ENCODE results near the gene PRR16.

Gene PRR16

DNA sequence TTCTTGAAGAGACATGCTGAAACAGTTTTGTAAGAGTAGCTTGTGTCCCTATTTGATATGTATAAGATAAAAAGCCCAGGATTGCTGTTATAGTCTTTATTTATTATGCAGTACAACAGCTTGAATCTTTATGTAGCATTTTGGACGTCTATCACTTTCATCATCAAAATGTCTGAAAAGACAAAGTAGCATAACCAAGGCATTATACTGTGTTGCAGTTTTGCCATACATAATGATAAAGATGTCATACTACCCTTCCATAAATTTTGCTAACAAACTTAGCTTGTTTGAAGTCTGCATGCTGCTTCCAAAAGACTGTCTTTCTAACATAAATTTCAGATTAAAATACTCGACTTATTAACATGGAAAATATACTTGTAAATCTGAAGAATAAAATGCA is 127.8 kb downstream of the PRR16 start:
- no peak for DNase-seq

DNA sequence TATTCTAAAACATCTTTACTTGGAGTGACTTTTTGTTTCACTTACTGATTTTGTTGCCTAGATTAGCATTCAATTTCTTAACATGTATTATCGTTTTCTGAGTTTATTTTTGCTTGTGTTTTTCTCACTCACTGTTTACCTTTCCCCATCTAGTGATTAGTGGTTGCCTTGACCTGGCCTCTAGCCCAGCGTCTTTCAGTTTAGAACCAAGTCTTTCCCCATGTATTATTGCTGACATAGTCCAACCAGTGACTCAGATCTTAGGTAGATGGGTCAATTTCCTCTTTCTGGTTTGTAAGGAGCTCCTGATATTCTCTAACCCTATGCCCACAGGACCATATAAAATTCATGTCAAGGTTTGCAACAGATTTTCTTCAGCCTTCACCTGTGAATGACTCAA is 135.5 kb downstream of the PRR16 start:
- no peak for DNase-seq

DNA sequence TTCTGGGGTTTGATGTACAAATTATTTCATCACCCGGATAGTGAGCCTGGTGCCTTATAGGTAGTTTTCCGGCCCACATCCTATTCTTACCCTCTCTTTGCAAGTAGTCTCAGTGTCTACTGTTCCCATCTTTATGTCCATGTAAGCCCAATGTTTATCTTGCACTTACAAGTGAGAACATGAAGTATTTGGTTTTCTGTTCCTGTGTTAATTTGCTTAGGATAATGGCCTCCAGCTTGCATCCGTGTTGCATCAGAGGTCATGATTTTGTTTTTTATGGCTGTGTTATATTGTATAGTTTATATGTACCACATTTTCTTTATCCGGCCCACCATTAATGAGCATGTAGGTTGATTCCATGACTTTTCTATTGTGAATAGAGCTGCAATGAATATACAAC is 136.5 kb downstream of the PRR16 start:
- DNase-seq = no peak

DNA sequence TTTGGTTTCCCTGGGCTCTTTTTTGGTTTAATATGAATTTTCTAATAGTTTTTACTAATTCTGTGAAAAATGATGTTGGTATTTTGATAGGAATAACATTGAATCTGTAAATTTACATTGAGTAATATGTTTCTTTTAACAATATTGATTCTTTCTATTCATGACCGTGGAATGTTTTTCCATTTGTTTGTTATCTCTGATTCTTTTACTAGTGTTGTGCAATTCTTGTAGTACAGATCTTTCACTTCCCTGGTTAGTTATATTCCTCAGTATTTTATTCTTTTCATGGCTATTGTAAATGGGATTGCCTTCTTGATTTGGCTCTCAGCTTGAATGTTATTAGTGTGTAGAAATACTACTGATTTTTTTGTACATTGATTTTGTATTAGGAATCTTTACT is 137.9 kb downstream of the PRR16 start:
- DNase-seq = no peak

DNA sequence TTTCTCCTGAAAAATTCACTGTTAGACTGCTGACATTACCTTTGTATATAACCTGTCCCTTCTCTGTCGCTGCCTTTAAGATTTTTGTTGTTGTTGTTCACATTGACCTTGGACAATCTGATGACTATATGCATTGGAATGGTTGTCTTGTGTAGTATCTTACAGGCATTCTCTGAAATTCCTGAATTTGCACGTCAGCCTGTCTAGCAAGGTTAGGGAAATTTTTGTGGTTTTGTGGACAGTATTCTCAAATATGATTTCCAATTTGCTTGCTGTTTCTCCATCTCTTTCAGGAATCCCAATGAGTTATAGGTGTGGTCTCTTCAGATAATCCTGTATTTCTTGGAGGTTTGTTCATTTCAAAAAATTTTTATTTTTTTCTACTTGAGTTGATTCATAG is 140.8 kb downstream of the PRR16 start:
- no peak for DNase-seq

DNA sequence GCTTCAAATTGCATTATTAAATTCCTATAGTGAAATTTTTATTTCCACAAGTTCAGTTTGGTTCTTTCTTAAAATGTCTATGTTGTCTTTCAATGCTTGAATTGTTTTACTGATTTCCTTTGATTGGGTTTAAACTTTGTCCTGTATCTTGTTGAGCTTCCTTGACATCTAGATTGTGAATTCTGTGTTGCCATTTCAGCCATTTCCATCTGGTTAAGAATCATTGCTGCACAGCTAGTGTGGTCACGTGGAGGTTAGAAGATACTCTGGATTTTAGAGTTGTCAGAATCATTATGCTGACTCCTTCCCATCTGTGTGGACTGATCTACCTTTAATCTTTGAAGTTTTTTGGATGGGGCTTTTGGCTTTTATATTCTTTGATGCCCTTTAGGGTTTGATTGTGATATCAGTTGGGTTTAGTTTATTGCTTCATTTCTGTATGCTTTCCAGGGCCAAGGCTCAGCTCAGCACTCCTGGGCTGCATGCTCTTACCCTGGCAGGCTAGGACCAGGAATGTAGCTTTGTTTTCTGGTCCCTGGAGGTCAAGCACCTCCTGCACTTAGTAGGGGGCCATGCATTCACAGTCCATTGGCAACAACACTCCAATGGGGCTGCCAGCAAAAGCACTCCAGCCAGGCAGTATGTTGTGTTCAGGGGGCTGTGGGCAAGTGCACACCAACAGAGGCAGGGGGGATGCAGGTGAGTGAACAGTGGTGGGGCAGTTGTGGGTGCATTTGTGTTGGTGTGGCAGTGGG is 141.4 kb downstream of the PRR16 start:
- no peak for DNase-seq

DNA sequence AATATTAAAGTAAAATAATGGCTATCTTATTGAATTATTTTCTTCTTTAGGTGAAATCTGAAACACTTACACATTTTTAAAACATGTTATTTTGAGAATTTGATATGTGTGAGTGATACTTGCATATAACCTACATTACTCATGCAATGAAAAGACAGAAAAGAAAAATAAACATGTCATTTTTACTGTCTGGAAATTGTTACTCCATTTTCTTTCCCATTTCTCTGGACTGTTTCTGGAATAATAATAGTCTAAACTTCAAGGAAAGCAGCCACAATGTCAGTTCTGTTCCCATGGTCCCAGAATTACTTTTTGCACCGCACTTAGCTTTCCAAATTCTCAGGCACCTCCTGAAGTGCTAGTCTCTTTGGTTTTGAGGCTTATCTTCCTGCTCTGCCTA is 145.5 kb downstream of the PRR16 start:
- no peak for DNase-seq

DNA sequence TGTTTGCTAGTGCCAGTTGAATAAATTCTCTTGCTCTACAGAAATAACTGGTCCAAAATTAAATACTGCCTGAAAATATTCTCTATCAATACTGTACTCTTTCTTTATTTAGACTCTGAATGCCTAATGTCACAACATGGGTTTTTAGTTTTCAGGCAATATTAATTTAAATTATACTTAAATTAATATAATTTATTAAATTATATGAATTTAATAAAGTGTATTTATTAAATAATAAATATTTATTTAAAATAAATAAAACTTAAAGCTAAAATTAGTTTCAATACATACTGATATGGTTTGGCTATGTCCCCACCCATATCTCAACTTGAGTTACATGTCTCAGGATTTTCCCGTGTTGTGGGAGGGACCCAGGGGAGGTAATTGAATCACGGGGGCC is 146.0 kb downstream of the PRR16 start:
- no peak for DNase-seq

DNA sequence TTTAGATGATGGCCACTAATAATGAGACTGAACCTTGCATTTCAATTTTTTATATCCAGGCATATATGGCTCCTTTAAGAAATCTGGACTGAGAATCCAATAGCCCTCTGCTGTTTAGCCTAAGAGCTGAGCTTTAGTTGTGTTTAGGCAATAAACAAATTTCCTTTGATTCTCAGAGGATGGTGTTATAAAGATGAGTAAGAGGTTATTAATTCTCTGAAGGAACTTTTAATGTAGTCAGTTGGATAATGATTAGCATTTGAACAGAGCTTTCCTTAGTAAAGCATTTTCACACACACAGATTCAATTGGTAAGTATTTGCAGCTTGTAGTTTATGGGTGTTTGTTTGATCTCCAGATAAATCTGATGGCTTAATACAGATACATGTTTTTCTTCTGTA is 149.6 kb downstream of the PRR16 start:
- no peak for DNase-seq

DNA sequence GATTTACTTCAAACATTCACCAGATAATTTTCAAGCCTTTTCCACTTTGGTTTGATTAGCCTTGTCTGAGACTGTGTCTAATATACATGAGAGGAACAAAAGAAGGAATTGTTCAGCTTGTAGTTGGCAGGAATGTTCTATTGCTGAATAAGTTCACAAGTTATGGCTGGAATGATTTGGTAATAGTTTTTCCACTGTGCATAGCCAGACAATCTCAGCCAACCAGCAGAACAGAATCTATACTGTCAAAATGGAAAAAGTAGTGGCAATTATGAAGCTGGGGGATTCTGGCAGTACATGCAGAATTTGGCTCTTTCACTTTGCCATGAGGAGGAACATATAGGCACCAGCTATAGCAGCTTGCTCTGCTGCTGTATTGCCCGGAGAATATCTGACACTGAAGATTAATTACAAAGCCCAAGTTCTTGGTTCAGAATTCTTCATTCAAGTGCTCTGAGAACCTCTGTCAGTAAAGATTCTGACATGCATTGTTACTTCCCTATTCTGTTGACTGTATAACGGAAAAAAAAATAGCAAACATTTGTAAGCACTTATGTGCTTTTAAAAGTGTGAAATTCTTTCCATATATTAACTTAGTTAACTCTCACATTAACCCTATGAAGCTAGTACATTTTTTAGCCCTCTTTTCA is 150.6 kb downstream of the PRR16 start:
- no peak for DNase-seq

DNA sequence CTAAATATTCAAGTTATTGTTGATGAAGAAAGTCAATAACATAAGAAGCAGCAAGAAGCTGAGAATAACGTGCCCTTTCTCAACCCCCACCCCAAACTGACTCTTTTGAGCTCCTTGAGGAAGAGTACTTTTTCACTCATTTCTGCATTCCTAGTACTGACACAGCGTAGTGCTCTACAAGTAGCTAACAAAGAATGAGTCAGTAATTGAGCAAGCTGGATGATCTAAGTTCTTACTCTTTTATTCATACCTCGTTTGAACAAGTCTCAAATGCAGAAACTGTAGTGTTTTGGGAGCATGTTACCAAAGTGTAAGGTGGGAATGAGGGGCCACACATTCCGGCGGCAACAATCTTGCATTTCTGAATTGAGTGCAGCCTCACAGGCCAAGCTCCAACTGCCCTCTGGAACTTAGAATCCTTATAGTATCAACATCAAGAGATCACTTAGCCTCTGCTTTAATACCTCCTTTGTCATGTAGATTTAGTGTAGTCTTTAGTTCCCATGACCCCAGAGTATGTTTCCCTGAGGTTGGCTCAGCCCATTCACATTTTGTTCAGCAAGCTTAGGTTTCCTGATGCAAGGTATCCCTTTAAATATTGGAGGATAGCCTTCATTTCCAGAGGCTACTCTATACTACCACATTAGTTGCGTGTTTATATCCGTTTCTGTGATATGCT is 152.0 kb downstream of the PRR16 start:
- DNase-seq = no peak

DNA sequence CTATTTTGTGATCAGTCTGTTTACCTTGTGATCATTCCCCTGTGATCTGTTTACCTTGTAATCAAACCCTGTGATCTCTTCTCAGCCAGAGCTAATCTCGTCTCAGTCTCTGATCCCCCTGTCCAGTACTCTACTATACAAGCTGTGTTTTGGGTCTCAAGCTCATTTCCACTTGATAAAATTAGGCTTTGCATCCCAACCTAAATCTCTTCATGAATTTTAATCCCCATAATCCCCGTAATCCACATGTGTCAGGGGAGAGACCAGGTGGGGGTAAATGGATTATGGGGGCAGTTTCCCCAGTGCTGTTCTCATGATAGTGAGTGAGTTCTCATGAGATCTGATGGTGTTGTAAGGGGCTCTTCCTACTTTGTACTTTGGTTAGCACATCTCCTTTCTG is 157.2 kb downstream of the PRR16 start:
- no peak for DNase-seq

DNA sequence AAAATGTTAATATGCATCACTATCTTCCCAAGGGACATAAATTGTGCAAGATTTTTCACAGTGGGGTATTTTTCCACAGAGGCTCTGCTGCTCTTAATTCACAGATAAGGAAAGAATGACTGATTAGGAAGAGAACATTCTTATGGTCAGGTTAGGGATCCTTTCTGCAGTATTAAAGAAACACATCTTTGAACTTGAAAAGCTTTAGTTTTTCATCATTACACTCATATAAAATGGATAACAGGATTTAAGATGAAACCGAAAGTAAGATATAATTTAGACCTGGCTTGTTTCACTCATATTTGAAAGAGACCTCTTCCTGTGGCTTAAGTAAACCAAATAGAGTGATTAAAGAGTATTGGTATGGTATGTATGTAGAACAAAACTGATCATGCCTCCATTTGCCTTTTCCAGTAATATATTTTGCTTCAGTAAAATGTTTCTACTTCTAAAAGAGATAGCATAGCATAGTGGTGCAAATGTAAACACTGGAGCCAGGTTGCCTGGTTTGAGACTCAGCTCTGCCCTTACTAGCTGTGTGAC is 160.0 kb downstream of the PRR16 start:
- no peak for DNase-seq

DNA sequence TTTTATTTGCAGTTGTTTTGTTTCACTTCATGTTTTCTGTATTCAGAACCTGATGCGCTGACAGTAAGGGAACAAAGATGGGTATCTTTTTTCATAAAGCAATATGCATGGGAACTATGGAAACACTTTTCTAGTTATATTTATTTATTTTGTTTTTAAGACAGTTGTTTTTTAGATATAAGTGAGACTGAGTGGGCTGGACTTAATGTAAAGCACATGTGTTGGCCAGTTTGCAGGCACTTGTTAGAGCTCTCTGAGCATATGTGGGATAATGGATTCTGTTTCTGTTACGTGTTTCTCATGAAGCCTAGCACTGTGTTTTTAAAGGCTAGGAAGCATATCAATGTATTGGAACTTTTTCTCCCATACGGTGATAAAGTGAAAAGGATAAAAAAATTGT is 164.1 kb downstream of the PRR16 start:
- no peak for DNase-seq

DNA sequence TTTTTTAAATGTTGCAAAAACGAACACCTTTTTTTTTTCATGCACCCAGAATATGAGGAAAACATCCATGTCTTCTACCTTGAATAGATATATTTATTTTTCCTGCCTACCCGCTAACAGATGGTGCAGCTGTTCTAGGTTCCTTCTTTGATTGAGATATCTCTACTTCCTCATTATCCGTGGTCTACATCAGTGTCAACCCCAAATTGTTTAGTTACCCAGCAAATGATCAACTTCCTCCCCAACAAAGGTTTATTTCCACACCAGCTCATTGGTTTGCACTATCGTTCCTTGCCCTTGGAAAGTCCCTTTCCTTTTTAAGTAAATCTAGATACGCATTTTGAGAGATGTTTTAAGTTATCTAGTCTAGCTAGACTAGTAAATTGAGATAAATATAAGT is 166.4 kb downstream of the PRR16 start:
- no peak for DNase-seq

DNA sequence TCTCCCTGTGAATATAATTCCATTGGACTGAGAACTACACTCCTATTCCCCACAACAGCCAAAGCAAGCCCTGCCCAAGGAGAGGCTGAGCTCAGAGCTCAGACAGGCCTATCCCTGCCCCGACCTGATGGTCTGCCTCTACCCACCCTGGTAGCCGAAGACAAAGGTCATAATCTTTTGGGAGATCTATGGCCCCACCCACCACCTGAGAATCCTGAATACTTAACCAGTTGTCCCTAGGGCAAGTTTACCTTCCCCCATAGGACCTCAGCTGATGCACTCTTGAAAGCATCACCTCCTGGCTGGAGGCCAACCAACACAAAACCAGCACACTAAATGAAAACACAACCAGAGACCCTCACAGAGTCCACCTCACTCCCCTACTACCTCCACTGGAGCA is 167.5 kb downstream of the PRR16 start:
- no peak for DNase-seq

DNA sequence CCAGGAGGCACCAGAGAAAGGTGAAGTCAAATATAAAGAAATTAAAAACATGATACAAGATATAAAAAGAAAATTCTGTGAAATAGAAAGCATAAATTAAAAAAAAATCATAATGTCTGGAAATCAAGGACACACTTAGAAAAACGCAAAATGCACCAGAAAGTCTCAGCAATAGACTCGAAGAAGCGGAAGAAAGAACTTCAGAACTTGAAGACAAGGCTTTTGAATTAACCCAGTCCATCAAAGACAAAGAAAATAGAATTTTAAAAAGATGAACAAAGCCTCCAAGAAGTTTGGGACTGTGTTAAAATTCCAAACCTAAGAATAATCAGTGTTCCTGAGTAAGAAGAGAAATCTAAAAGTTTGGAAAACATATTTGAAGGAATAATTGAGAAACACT is 168.3 kb downstream of the PRR16 start:
- no peak for DNase-seq

DNA sequence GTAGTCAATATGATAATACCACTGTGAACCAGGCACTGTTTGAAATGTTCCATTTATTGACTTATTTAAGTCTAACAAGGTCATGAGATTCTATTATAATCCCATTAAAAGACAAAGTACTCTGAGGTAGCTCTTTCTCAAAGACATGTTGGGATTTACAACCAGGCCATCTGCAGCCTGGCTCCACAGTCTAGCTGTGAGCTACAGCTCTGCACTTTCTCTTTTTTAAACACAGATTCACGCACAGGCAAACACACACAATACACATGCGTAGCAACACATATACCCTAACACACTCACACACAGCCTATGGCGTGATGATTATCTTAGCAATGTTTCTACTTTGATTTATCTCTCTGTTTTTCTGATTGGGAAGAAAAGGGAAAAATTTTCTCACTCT is 174.3 kb downstream of the PRR16 start:
- no peak for DNase-seq

DNA sequence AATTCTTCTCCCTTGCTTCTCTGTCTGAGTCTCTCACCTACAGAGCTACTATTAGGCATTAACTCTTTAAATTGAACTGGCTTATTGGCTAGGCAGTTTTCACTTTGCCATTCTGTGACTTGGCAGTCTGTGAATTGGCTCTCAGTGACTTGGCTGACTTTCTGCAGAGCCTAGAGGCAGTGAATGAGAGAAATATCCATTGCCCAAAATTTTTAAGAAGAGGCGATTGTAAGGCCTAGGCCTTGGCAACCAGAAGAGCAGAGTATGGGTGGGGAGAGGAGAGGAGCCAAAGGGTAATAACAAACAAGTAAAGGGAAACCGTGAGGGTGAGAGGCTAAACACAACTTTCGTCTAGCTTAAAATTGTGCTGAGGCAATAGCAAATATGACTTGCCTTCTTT is 176.7 kb downstream of the PRR16 start:
- no peak for DNase-seq

DNA sequence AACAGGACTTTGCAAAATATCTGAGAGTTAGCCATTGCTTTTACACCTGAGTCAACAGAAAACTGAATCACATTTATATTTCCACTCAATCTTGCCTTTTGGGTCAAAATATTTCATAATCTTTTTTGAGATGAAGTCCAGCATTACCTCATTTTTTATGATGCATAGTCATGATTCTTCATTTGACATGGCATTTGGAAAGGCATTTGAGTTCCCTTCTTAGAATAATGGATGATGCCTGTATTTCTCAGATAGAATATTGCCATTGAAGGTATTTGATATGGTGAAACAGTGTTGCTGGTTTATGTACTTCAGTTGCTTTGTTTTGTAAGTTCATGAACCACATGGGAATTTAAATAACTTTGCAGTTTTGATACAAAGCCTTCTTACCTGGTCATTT is 180.4 kb downstream of the PRR16 start:
- DNase-seq = no peak

DNA sequence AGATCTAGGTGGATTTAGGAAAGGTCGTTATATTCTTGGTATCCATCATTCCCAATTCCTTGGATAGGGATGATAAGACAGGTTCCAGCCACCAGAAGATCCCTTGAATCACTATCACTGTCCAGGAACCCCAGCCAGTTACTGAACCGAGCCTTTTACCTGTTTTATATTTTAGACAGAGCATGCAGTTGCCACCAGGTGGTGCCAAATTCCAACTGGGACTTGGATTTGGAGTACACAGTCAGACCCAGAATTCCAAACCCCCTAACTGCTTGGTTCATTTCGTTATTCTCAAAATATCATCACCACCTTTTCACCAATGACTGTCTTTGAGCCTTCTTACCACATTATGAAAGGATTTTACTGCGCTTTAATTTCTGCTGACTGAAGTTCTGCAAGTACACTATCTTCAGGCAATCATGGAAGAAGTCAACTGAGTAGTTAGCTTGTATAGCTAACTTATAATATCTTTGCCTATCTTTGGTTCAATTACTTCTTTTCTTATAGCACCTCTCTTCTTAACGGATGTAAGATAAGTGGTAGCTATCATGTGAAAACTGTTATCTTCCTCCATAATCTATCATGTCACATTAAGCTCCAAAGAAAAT is 191.8 kb downstream of the PRR16 start:
- DNase-seq = no peak

DNA sequence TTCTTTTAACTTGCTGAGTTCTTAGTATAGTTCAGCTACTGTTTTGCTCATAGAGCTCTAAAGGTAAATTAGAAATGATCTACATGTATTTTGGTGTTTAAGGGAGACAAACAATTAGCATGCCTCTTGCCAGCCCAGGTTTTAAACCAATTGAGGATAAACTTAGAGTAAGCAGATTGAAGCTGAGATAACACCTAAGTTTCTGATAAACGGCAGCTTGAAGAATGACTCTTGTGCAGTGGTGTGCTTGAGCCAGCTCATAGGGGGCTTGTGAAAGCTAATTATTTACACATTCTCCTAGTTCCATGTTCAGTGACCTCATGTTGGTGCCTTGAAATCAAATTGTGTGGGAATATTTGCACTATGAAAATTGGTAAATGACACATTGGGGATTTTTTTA is 193.0 kb downstream of the PRR16 start:
- no peak for DNase-seq

DNA sequence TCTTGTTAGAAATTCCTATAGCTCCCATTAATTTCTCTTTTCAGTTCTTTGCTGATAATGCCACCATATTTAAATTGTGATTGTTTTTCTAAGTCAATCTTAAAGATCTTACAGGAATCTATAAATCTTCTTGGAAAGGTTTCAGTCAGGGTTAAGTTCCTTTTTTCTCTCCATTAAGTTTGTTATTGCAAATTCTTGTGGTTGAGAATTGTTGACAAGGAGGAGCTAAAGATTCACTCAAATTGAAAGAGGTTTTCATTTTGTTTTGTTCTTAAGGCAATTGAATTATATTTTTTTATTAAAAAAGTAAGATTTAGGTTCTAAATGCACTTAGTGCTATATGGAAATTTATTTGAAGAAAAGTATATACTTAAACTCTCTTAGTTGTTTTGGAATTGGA is 213.4 kb downstream of the PRR16 start:
- DNase-seq = no peak

DNA sequence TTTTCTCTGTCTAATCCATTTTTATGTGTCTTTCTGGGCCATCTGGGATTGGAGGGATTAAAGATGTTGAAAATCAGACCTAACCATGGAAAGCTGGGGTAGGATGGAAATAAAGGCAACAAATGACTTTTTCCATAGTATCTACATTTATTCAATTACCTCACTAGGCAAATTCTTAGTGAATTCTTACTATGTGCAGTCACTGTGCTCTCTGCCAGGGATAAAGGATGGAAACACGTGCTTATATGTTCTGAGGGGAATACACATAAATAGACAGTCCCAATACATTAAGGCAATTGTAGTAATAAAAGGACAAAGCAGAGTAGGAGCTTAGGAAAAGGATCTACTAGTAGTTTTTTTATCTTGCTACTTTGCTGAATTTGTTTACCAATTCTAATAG is 214.2 kb downstream of the PRR16 start:
- DNase-seq = no peak

Data from activated naive CD4-positive, alpha-beta T cell (primary cell).